ENCODE data around the gene ZFP36. TPM values are rescaled to one million over a fixed set of nuclear protein-coding genes. Genes with fewer than 3 reads are reported as not detected.
A peak's percentile ranks its signal among the peaks of the same experiment; 100 is the strongest.

ZFP36 gene
- total and polyA plus RNA-seq, 2 donors (not counting 1 experiment from before 2014, with no cell fraction given): 5.6 to 11.4 TPM

GRCh38 chr19:39369200-39369599, 37.4 kb upstream of the ZFP36 start:
- H3K4me1 ChIP-seq (ENCODE audit: control insufficient read depth, extremely low read depth, insufficient read depth, low read length): peaks cover 25% of the 10 kb centered on the region
- no peaks in the 10 kb centered on the region for H4K20me1 ChIP-seq (ENCODE audit: control insufficient read depth, extremely low read depth, insufficient read depth, low read length)
- no peak overlapping the region for H3K9ac ChIP-seq (ENCODE audit: insufficient read depth, low read length)
- TF ChIP-seq CTCF (conservative IDR thresholded peaks at IDR 0.05 in 1 of 2, IDR thresholded peaks at IDR 0.05 in 1 of 2; ENCODE audit: low read depth in 1 of 2, low read length in 2 of 2): no peak
- TF ChIP-seq EZH2 (IDR thresholded peaks at IDR 0.05; ENCODE audit: low read length, missing control alignments): no peak
- no peak for DNase-seq (ENCODE audit: low read depth in 2 of 2)
- H3K36me3 ChIP-seq (ENCODE audit: control insufficient read depth, insufficient read depth, low read length): peaks cover 6% of the 10 kb centered on the region
- H3K27ac ChIP-seq (ENCODE audit: insufficient read depth, low read length): no peak overlapping the region
- no peak overlapping the region for H3K4me3 ChIP-seq (replicated peaks in 1 of 4; ENCODE audit: control extremely low read depth in 1 of 4, insufficient read depth in 1 of 4, low read depth in 3 of 4, low read length in 4 of 4)
- H2AFZ ChIP-seq (ENCODE audit: low read length): no peak overlapping the region
- H3K27me3 ChIP-seq (ENCODE audit: control insufficient read depth, insufficient read depth, low read length): no peaks in the 10 kb centered on the region
- H3K79me2 ChIP-seq (ENCODE audit: control insufficient read depth, insufficient read depth, low read length): peaks cover 4% of the 10 kb centered on the region
- H3K9me3 ChIP-seq (ENCODE audit: control insufficient read depth, insufficient read depth, low read depth, low read length): no peaks in the 10 kb centered on the region
- no peak overlapping the region for H3K4me2 ChIP-seq (ENCODE audit: extremely low read depth, insufficient read depth, low read length)

GRCh38 chr19:39370735-39371134, 35.9 kb upstream of the ZFP36 start:
- H3K4me3 ChIP-seq (replicated peaks in 1 of 4; ENCODE audit: control extremely low read depth in 1 of 4, insufficient read depth in 1 of 4, low read depth in 3 of 4, low read length in 4 of 4): no peak overlapping the region
- DNase-seq (ENCODE audit: low read depth in 2 of 2): no peak
- H4K20me1 ChIP-seq (ENCODE audit: control insufficient read depth, extremely low read depth, insufficient read depth, low read length): no peaks in the 10 kb centered on the region
- H3K9me3 ChIP-seq (ENCODE audit: control insufficient read depth, insufficient read depth, low read depth, low read length): no peaks in the 10 kb centered on the region
- no peak overlapping the region for H3K27ac ChIP-seq (ENCODE audit: insufficient read depth, low read length)
- no peak for TF ChIP-seq EZH2 (IDR thresholded peaks at IDR 0.05; ENCODE audit: low read length, missing control alignments)
- TF ChIP-seq CTCF (conservative IDR thresholded peaks at IDR 0.05 in 1 of 2, IDR thresholded peaks at IDR 0.05 in 1 of 2; ENCODE audit: low read depth in 1 of 2, low read length in 2 of 2): no peak
- H3K4me1 ChIP-seq (ENCODE audit: control insufficient read depth, extremely low read depth, insufficient read depth, low read length): peaks cover 18% of the 10 kb centered on the region
- H3K9ac ChIP-seq (ENCODE audit: insufficient read depth, low read length): no peak overlapping the region
- H3K79me2 ChIP-seq (ENCODE audit: control insufficient read depth, insufficient read depth, low read length): peaks cover 4% of the 10 kb centered on the region
- H3K27me3 ChIP-seq (ENCODE audit: control insufficient read depth, insufficient read depth, low read length): no peaks in the 10 kb centered on the region
- H3K36me3 ChIP-seq (ENCODE audit: control insufficient read depth, insufficient read depth, low read length): peaks cover 11% of the 10 kb centered on the region
- H2AFZ ChIP-seq (ENCODE audit: low read length): no peak overlapping the region
- H3K4me2 ChIP-seq (ENCODE audit: extremely low read depth, insufficient read depth, low read length): no peak overlapping the region

GRCh38 chr19:39372047-39372802, 34.4 kb upstream of the ZFP36 start:
- TF ChIP-seq EZH2 (IDR thresholded peaks at IDR 0.05; ENCODE audit: low read length, missing control alignments) (no peak), CTCF (conservative IDR thresholded peaks at IDR 0.05 in 1 of 2, IDR thresholded peaks at IDR 0.05 in 1 of 2; ENCODE audit: low read depth in 1 of 2, low read length in 2 of 2) (no peak)
- H3K4me1 ChIP-seq (ENCODE audit: control insufficient read depth, extremely low read depth, insufficient read depth, low read length): peaks cover 18% of the 10 kb centered on the region
- peaks cover 4% of the 10 kb centered on the region for H3K79me2 ChIP-seq (ENCODE audit: control insufficient read depth, insufficient read depth, low read length)
- no peaks in the 10 kb centered on the region for H4K20me1 ChIP-seq (ENCODE audit: control insufficient read depth, extremely low read depth, insufficient read depth, low read length)
- peak overlapping the region in 1 of 4 experiments; percentile 27 for H3K4me3 ChIP-seq (replicated peaks in 1 of 4; ENCODE audit: control extremely low read depth in 1 of 4, insufficient read depth in 1 of 4, low read depth in 3 of 4, low read length in 4 of 4)
- no peak overlapping the region for H2AFZ ChIP-seq (ENCODE audit: low read length)
- H3K9ac ChIP-seq (ENCODE audit: insufficient read depth, low read length): peak overlapping the region; percentile 29
- H3K9me3 ChIP-seq (ENCODE audit: control insufficient read depth, insufficient read depth, low read depth, low read length): no peaks in the 10 kb centered on the region
- no peaks in the 10 kb centered on the region for H3K27me3 ChIP-seq (ENCODE audit: control insufficient read depth, insufficient read depth, low read length)
- peaks cover 19% of the 10 kb centered on the region for H3K36me3 ChIP-seq (ENCODE audit: control insufficient read depth, insufficient read depth, low read length)
- peak overlapping the region; percentile 80 for H3K4me2 ChIP-seq (ENCODE audit: extremely low read depth, insufficient read depth, low read length)
- peak overlapping the region; percentile 82 for H3K27ac ChIP-seq (ENCODE audit: insufficient read depth, low read length)
- peak; percentile 96 to 97 for DNase-seq (ENCODE audit: low read depth in 2 of 2)

All from fibroblast of lung (primary cell).